RWPE1 (cell line): ENCODE measurements around the gene CTBP1.

Experiments used
- CTCF ChIA-PET: fragments of 350-600 bp; sonication (Branson Sonifier 250); formaldehyde crosslinking; extraction: SDS; loops from one replicate; lab custom pipeline; 2021; lab: Yijun Ruan, JAX
- POLR2A ChIA-PET: fragments of 400-600 bp; formaldehyde crosslinking; extraction: SDS; loops from one replicate; lab custom pipeline; 2020; ENCODE audit warnings: antibody characterized with exemption; ENCODE audit not compliant: low non-redundant PET; lab: Yijun Ruan, JAX
- DNase-seq: peaks from one replicate; pipeline ENCODE4 v3.0.0; 2012; ENCODE audit warnings: low spot score
- H3K27ac ChIP-seq: fragments of 450-650 bp; 2 replicates; pipeline ENCODE4 v1.5.1; 2017
- CTCF ChIP-seq: fragments of 450-650 bp; conservative IDR thresholded peaks from 2 replicates; pipeline ENCODE4 v1.5.1; 2017; ENCODE audit warnings: low read depth, mild to moderate bottlenecking

The CTBP1 gene

GRCh38 chr4:1244081-1244977 lies 4.6 kb downstream of the CTBP1 start:
- H3K27ac ChIP-seq = peak overlapping the region; percentile 97
- TF ChIP-seq CTCF = no peak
- CTCF ChIA-PET = interaction anchor here (0.5 to 0.7 kb wide), 2 partner anchors 486 to 611 kb away, joined by 3 read pairs; no protein-coding TSS in a partner anchor
- POLR2A ChIA-PET = no interaction called here
- DNase-seq = no peak

GRCh38 chr4:1243451-1244080 lies 5.4 kb downstream of the CTBP1 start:
- TF ChIP-seq CTCF = no peak
- ChIA-PET CTCF (no interaction called here), POLR2A (no interaction called here)
- H3K27ac ChIP-seq = peak overlapping the region; percentile 97
- no peak for DNase-seq

- POLR2A ChIA-PET = no interaction called here
- no peak for DNase-seq
- CTCF ChIA-PET = no interaction called here
- peak overlapping the region; percentile 97 for H3K27ac ChIP-seq
- TF ChIP-seq CTCF = no peak
Measured at GRCh38 chr4:1242506-1243450, 6.2 kb downstream of the CTBP1 start.

GRCh38 chr4:1241936-1242505 lies 6.9 kb downstream of the CTBP1 start:
- CTCF ChIA-PET = no interaction called here

GRCh38 chr4:1241466-1241935 lies 7.4 kb downstream of the CTBP1 start:
- ChIA-PET POLR2A (no interaction called here), CTCF (no interaction called here)
- no peak for DNase-seq
- no peak for TF ChIP-seq CTCF
- H3K27ac ChIP-seq = peak overlapping the region; percentile 6

More at GRCh38 chr4:1241936-1242505, 6.9 kb downstream of the CTBP1 start:
- DNase-seq = no peak
- TF ChIP-seq CTCF = no peak
- H3K27ac ChIP-seq = peak overlapping the region; percentile 6
- POLR2A ChIA-PET = no interaction called here
